GDM1 (cell line): ENCODE measurements around the gene MAGI1.

Experiments
- DNase-seq: peaks from one replicate; lab custom pipeline; 2025; lab: John Stamatoyannopoulos, UW

The MAGI1 gene

DNA sequence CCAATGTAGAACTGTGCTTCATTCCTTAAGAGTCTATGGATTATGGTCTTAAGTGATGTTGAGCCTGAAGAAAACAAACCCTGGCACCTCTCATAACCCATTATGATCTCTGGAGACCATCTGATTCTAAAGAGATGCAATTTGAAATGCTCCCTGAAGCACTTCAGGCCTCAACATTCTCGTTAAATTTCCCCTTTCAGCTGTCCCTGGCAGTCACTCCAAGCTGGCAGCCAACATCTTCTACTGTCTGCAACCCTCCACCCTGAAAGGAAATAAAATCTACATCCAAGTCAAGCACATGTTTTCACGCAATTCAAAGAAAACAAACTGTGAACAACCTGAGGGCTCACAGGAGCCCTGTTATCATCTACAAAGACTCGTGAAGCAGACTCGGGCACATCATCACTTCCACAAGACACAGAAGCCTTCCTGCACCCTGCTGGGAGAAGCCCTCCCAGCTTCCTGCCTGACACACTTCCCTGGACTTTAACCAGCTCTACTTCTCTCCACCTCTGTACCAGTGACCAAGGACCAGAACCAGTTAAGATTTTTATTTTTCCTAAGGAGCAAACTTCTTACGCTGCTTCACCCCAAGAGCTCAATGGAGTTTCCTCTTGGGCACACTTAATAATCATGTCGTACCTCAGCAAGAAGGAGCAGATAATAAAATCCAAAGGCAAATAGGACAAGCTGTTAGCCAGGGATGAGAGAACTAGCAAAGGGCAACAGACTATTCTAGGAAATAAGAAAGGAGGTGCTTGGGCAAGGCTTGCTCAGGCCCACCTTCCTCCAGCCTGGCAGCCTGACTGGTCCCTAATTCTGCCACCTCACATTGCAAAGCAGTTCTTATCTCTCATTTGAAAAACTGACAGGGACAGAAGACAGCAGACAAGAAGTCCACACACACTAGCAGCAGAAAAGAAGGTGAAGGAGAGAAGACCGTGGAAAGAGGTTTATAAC, 67.1 kb downstream of the MAGI1 start:
- DNase-seq, result no peak

DNA sequence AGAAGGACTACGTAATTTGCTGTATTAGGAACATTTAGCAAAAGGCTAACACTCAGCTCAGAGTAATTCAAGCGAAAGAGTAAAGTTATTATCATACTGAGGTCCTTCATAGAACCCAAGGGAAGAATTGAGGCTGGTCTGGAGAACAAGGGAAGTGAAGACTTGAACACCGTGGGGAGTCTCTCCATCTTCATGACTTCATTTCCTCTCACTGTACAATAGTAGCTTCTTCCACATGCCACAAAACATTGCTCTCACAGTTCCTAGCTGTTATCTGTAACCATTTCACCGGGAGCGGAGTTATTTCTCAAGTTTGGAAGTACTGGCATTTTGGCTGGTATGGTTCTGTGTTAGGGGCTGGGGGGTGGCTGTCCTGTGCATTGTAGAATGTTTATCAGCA, 69.7 kb downstream of the MAGI1 start:
- no peak for DNase-seq

DNA sequence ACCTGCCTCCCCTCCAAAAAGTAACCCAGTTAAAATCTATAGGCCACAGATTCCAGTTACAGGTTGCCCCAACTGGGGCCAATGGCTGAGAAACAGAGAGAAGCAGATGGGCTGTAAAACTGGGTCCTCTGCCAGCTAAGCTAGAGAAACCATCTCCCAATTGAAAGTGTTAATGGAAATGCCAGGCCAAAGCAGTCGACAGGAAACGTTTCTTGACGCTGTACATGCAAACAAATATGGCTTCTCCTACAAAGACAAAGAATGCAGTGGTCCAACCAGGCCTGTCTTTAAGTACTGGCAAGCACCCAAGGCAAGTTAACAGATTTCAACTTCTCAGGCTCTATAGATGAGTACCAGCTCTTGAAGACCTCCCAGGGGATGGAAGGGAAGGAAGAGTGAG, 71.3 kb downstream of the MAGI1 start:
- DNase-seq, result no peak

DNA sequence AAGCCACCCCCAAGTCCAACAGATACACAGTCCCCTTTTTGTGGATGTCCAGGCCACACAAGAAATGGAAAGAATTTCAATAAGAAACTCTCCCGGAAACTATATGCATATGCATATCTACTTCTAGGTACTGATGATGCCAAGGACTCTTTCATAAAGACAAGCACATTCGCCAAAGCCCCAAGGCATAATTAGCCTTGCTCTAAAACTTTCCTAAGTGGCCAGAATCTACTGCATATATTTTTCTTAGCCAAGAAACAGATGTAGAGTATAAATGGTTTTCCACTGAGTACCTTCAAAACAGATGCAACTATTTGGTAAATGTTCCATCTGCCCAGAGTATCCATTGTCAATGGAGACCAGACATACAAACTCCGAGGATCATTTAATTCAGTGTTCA, 73.9 kb downstream of the MAGI1 start:
- no peak for DNase-seq

DNA sequence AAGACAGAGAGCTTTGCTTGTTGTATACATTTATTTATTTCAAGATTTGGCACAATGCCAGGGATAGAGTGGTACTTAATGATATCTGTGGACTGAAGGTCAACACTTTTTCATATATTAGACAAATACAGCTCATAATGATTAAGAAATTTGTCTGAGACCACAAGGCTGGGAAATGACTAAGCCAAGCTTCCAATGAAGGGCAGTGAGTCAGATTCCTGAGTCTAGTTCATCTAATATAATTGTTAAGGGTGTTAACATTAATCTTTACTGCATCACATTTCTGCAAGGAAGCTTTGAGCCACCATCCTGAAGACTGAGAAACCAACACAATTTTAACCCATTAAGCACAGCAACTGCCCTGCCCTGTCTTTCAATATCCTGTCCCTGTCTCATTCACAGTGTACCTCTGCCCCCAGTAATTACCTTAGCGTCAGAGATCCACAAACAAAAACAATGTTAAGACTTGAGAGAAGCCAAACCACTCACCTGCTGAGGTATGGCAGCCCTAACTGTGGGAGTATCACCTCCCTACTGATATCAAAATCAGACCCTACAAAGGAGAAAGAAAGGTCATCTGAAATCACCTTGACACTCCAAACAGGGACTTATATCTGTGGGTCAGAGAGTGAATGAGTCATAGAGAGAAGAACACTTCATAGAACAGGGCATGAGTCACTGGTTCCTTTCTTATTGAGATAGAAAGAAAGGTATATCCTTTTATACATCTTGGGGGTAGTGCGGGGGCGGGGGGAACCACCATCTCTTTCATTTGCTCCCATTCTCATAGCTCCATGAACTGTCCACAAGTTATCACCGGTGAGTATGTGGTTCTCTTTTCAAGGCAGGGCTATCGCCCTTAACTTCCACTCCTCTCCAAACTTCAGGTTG, 74.7 kb downstream of the MAGI1 start:
- DNase-seq, result no peak

DNA sequence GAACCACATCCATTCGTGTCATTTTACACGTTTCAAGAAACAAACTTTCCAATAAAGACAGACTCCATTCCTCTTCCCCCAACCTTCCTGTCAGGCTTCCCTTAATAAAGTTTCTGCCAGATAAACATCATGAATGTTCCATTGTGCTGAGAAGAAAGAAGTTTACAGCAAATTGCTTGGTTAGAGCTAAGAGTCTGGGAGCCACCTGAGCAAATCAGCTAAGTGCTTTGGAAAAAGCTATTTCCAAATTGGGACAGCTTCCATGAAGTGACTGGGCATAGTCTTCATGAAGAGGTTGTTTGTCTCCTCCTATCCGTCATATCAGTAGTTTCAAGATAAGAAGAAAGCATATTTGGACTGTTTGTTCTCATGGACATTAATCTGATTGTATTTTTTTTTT, 77.0 kb downstream of the MAGI1 start:
- DNase-seq, result no peak

DNA sequence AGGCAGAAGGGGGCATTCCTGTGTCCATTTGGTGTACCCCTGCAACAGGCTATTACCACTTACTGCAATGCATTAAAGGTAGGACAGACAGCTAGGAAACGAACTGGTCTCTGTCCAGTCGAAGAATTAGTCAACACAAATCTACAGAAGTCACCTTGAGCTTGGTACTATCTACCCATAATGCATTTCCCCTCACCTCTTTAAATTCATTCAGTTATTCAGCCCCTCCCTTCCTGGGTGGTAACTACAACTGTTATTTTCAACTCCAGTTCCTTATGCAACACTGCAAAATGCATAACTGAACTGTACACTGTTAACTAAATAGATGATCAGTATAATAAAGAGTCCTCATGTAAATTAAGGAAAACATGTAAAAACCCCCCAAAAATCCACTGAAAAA, 77.6 kb downstream of the MAGI1 start:
- no peak for DNase-seq

DNA sequence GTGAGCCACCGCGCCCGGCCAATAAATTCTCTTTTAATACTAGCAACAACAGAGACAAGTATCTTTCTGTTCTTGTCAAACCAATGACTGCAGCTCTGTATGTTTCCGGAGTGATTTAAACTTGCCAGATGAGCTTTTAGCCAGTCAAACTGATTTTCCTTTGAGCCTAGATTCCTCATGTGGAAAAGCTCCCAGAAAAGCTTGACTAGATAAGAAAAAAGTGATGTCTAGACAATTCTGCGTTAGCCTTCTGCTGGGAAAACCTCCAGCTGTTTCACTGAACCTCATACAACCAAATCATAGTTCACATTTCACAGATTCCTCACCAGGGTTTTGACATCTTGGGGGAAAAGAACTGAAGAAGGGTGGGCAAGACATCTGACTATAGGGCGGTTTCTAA, 78.6 kb downstream of the MAGI1 start:
- no peak for DNase-seq

DNA sequence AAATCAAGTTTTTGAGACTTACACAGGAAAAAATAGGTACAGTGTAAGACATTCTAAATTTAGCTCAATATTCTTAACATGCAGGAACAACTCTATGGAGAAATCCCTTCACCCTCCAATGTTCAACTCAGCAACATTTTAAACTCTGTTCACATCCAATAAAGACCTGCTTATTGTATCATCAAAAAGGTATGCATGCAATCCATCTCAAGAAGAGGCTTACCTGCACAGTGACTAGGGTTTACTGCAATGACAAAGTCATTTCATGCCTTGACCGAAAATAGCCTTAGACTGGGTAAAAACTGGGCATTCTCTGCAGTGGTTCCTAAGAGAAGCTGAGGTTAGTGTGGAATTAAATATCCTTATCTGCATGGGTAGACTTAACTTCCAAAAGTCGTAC, 80.5 kb downstream of the MAGI1 start:
- no peak for DNase-seq

DNA sequence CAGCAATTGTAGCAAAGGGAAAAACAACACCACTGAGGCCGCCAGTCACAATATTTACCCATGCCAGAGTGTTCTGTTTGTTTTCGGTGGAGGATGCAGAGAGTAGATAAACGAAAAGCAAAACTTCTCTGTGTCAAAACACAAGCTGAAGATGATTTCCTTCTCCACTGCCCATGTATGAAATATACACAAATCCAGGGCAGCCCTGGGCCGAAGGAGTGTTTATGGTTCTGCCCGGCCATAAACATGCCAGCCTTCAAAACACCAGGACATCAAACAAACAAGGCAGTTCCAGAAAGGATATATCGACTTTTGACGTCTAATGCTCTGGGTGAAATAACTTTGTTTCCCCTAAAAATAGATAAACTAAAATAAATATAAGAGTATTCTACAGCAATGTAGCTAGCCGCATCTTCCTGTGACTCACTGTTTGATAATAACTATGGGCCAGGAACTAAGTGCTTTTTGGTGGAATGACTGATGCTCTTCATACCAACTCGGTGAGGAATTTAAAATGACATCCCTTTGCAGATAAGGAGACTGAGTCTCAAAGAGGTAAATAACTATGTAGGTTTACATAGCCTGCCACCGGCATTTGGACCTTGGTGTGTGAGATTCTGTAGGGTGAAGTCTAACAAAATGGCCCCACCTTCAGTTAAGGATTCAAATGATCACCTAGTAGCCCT, 82.8 kb downstream of the MAGI1 start:
- DNase-seq, result no peak

DNA sequence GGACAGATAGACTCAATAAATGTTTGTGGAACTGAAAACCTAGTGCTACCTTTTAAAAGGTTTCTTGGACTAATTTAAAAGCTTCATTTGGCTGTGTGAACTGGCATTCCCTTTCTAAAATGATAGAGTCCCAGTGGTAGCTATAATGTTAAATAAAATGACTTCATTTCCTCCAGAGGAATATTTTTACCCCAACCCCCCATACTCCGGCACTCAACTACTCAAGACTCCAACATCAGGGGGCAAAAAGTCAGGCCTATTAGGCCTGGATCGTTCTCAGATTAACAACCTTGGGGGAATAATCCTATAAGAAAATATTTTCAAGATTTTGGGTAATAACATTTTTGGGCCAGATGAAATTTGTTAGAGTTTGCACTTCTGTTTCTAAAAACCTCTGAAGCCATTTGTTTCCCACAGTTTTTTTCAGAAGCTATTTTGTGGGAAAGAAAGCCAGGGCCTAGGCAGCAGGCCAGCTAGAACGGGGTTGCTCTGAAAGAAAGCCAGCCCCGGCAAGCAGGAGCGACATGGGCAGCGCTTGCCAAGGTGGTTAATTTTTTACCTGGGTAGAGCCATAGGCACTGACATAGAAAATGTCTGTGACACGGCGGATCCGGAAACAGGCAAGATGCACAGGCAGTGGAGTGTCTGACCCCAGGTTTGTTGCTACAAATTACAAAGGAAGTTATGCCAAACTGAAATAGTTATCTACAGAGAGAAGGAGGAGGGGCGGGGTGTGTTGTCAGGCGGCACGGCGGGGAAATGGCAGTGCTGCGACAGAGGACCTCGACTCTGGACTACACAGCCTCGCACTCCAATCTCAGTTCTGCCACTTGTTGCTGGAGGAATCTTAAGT, 84.6 kb downstream of the MAGI1 start:
- no peak for DNase-seq

DNA sequence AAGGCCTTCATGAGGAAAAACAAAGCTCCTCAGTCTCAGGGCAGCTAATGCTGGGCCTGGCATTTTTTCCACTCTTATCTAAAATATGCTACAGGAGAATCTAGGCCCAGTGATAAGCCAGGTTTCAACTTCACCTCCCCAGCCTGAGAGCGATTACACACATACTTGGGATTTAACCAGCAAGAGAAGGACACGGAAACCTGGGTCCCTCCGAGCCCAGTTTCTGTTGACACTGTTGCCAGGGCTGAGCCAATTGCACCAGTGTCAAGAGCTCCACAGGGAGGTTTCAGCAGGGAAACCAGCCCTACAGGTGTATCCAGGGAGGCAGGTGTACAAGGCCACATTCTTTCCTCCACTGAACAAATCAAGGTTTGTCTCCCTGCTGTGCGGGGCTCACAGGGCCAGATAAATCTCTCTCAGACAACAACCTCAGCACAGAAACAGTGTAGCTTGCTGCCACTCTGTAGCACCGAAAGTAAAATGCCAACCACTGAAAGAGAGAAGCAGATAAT, 85.4 kb downstream of the MAGI1 start:
- no peak for DNase-seq

DNA sequence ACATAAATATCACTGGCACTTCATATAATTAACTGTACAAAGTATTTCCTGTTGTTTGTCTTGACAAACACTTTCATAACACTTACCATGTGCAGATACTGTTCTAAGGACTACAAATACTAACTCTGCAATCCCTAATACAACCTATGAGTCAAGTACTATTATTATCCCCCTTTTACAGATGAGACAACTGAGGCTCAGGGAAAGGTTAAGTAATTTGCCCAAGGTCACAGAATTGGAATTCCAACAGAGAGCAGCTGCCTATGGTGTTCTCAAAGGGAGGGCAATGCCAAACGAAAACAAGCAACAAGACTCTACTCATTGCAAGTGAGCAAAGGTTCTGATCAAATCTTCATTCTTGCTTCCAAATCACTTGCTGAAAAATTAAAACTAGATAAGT, 85.9 kb downstream of the MAGI1 start:
- no peak for DNase-seq

DNA sequence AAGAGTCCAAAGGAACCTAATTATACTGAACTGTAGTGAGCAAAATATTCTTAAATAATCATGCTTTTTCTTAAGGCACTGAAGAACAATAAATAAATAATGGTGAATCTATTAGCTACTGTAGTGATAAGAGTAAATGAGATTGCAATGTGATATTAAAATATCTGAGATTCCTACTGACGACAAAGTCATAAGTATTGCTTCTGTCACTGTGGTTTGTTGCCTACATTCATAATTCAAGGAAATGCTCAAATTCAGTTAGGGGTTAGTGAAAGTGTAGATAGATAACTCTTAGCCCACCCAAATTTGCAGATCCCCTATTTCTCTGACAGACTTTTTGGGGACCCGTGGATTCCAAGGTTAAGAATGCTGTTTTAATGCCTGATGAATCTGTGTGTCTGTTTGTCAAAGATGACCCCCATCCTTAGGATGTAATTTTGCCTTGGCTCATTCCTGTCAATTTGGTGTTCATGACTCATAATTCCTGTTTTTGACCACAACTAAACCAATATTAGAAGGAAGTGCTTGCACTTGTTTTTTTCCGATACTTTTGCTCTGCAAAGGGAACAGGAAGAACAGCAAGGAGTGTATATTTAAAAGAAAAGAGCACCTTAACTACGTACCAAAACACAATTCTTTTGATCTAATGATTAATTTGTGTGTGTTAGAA, 86.7 kb downstream of the MAGI1 start:
- no peak for DNase-seq

DNA sequence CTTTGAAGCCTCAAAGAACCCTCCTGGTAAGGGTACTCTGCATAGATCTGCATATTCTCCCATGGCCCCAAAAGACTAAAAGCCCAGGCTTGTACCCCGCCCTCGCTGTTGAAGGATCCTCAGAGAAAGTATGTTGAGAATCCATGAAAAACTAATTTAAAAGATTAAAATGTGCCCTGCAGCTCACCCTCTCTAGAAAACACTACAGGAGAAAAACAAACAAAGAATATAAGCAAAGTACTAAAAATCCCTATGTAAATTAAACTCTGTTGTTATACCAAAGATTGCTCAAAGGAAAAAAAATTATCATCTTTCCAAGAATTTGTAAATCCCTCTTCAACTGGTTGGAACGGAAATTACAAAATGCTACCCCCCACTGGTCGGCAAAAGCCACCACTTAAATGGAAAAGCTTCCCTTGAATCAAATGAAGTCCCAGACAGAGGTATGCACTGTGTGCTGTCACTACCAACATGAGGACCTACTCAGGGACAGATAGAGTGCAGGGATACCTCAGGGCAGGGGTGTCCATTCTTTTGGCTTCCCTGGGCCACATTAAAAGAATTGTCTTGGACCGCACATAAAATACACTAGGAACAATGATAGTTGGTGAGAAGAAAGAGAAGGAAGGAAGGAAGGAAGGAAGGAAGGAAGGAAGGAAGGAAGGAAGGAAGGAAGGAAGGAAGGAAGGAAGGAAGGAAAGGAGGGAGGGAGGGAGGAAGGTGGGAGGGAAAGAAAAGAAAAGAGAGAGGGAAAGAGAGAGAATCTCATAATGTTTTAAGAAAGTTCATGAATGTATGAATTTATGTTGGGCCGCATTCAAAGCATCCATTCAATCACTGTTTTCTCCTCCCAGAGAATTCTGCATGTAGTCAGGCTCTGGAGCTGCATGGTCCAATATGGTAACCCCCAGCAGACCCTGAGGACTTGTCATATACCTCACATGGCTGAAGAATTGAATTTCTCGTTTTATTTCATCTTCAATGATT, 88.1 kb downstream of the MAGI1 start:
- no peak for DNase-seq

DNA sequence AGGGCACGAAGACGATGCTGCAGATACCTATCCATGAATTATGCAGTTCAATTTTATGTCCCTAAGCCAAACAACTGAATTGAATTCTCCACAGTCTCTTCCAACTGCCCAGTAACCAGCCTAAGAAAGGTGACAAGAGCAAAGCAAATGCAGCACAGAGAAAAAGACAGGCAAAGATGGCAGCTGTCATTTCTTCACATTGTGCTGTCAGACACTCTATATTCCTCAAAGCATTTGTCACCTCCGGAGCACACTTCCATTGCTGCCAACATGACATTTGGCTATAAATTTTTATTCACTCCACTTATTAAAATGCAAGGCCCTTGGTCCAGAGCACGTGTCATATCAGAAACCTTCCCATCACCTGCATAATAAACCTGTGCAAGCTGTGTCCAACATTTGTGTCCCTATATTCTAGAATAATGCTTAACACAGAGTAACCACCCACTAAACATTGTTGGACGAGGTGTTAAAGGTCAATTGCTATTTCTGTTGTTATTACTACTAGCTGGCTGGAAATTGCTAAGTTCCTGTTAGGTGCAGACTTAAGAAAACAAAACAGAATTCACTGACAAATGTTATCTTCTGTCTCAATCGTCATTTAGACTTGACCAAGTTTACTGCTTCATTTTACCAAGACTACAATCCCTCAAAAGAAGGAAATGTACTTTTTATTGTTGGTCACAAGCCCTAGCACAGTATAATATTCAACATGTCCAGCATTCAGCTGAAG, 89.7 kb downstream of the MAGI1 start:
- no peak for DNase-seq

DNA sequence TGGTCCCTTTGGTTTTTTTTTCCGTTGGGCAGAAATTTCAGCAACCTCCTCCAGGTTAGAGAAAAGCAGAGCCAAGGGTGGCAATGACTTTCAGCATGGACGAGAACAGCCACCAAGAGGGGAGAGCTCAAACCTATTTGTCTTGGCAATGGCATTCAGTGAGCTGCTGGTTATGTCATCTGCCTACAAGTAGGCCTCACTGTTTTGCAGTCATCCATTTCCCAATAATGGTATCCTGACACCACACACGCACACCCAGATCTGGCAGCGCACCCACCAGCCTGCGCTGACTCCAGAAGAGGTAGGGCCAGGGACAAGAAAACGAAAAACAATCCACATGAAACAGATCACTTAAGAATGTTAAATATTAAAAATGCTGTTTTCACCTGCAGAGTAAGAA, 92.3 kb downstream of the MAGI1 start:
- DNase-seq, result no peak

DNA sequence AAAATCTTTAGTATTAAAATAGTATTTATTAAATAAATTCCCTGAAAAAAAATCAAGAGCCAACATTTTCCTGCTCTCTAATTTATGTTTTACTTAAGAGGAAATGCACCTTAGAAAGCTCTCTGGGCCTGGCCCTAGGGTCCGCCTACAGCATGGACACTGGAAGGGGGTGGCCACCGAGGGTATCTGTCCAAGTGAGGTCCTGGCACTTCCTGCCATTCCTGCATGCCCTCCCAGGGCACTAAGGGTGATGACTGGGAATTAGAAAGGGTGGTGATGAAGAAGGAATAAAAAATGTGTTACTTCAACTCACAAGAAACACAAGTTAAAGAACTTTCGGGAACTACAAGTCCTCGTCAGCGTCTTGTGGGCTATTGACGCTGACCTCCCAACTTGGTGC, 92.8 kb downstream of the MAGI1 start:
- DNase-seq, result no peak

DNA sequence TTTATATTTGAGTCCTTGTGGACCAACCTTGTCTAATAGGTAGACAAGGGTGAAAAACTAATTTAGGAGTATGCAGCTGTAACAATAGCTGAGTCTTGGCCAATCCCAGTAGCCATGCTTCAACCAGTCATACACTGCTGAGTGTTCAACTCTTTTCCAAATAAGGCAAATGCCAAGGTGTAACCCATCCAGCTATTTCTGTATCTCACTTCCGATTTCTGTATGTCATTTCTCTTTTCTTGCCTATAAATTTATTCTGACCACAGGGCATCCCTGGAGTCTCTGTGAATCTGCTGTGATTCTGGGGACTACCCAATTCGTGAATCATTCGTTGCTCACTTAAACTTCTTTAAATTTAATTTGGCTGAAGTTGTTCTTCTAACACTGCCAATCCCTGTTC, 93.2 kb downstream of the MAGI1 start:
- DNase-seq, result no peak
